NCI-H187 (cell line): ENCODE measurements around the gene OLA1.

Experiments used
- DNase-seq, 2 experiments: peaks; one replicate each; lab custom pipeline; 2025; lab: John Stamatoyannopoulos, UW

Gene OLA1

DNA sequence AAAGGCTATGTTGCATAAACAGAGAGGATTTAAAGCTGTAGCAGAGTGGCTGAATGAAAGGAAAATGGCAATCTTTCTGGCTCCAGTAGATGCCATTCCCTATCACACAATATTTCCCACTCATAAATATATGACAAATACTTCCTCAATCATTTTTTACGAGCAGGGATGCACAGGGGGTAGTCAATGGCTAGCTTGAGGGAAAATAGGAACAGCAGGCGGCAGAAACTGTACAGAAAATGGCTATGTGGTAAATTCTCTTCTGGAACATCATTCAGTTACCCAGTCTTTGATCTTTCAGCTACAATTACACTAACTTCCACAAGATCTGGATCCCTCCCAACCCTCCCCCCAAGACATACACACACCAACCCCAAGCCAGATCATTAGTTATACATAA is 127.2 kb downstream of the OLA1 start:
- no peak for DNase-seq

- DNase-seq: no peak
Observed at GRCh38 chr2:174120346-174120745, 128.0 kb downstream of the OLA1 start.

- DNase-seq: no peak
Observed at GRCh38 chr2:174117951-174118930, 130.1 kb downstream of the OLA1 start.

- DNase-seq: no peak
Observed at GRCh38 chr2:174112073-174112472, 136.3 kb downstream of the OLA1 start.

GRCh38 chr2:174108579-174108978 is 139.8 kb downstream of the OLA1 start:
- no peak for DNase-seq

- DNase-seq: no peak
Observed at GRCh38 chr2:174106736-174107135, 141.6 kb downstream of the OLA1 start.

- DNase-seq: no peak
Observed at GRCh38 chr2:174094542-174094941, 153.8 kb downstream of the OLA1 start.

GRCh38 chr2:174090476-174090875 is 157.9 kb downstream of the OLA1 start:
- no peak for DNase-seq

DNA sequence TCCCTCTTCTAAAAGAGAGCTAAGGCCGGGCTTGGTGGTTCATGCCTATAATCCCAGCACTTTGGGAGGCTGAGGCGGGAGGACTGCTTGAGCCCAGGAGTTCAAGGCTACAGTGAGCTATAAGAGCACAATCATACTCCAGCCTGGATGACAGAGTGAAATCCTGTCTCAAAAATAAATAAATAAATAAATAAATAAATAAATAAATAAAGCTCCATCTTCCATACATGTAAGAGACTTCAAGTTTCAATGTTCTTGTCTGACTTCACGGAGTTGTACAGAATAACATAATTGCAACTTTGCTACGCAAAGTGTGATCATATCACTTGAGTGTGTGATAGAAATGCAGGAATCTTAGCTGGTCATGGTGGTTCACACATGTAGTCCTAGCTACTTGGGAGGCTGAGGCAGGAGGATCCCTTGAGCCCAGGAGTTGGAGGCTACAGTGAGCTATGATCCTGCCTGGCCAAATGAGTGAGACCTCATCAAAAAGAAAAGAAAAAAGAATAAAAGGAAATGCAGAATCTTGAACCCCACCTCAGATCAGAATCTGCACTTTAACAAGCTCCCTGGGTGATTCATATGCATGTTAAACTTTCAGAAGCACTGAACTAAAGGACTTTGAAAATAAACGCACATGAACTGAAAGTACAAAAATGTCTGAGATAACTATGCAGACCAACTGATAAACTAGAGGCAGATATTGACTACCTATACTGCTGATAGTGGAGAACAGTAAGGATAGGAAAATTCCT is 159.4 kb downstream of the OLA1 start:
- no peak for DNase-seq

GRCh38 chr2:174086708-174087107 is 161.6 kb downstream of the OLA1 start:
- DNase-seq: no peak

DNA sequence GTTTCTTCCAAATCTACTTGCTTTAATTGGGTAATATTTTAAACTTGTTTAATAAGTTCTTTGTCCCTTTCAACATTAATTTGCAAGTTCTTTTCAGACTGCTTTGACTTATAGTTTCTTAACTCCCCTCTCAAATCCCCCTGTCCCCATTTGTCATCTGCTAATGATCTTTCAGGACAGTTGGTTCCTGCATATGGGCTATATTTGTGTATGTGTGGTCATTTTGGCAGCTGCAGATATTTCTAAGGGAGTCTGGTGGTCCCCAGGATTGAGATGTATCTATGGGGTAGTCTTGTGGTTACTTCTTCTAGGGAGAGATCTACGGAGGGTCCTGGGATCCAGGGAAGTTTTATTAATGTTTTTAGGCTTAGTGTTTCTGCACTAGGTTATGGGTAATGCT is 162.6 kb downstream of the OLA1 start:
- DNase-seq: no peak

DNA sequence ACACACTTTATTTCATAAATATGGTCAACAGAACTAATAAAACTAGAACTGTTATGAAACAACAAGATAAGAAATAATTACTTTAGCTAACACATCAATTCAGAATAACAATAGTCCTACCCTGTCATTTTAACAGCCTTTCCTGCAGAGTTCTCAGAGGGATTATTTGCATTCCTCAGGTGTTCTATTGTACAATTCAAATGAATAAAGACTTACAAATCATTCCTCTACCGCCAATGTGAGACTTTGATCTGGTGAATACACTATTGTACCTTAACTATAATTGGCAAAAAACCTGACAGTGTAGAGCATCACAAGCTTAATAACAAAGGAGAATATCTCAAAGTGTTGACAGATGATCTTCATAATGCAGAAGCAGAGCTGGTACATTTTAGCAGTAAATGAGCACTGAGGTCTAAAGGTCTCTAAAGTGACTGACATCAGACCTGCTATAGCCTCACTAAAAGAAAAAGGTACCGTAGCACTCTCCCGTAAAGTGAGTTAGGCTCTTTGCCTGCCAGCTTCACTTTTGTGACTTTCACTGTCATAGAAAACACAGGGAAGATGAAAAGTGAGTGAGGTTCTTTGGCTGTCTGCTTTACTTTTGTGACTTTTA is 164.4 kb downstream of the OLA1 start:
- DNase-seq: no peak

DNA sequence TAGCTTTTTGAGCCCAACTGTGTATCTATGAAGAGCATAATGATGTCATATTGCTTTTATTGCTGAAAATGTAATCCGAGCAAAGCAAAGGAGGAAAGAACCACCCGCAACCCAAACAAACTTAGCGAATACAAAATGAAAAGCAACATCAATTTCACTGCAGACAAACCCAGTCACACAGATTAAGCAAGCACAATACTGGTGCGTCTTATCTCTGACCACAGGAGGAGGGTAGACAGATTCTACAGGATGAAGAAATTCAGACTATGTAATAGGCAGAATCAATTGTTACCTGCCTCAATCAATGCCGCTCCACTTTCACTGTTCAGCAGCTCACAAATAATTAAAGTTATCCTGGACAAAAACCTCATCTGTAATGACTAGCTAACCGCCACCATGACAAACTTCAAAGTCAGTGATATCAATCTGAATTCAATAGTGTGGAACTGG is 167.6 kb downstream of the OLA1 start:
- no peak for DNase-seq

- DNase-seq: no peak
Observed at GRCh38 chr2:174078275-174078674, 170.1 kb downstream of the OLA1 start.

- DNase-seq: no peak
Observed at GRCh38 chr2:174076975-174077374, 171.4 kb downstream of the OLA1 start.

DNA sequence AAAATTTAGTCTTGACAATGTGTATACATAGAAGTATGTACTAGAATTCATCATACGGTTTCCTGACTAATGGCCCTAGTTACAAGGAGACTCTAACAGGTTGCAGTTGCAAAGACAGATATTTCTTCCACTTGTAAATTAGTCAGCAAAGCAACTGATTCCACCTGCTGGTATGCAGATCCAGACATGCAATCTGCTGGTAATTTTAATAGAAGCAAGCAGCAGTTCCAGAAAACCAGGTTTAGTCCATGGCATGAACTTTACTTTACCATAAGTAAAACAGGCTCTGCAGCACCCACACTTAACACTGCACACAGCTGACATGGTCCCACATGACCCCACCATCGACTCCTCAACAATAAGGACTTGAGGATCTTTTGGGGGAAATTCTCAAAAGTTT is 172.3 kb downstream of the OLA1 start:
- no peak for DNase-seq

- no peak for DNase-seq
Observed at GRCh38 chr2:174074831-174075230, 173.5 kb downstream of the OLA1 start.

GRCh38 chr2:174072857-174073256 is 175.5 kb downstream of the OLA1 start:
- no peak for DNase-seq

- no peak for DNase-seq
Observed at GRCh38 chr2:174072069-174072468, 176.3 kb downstream of the OLA1 start.

GRCh38 chr2:174071321-174071720 is 177.0 kb downstream of the OLA1 start:
- no peak for DNase-seq

- DNase-seq: no peak
Observed at GRCh38 chr2:174070281-174070680, 178.1 kb downstream of the OLA1 start.

DNA sequence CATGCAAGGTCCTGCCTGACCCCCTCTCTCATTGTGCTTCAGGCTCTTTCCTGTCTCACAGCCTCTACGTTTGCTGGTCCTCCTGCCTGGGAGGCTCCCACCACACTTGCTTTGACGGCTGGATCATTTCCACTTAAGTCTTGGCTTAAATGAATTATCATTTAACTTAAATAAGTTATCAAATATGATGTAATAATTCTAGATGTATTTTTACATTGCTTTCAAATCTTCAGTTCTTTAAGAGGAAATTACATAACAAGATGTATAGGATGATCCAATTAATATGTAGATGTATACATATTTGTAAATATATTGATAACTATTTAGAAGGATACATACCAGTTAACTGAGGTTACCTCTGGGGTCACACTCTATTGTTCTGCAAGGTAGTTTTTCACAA is 180.5 kb downstream of the OLA1 start:
- DNase-seq: no peak

DNA sequence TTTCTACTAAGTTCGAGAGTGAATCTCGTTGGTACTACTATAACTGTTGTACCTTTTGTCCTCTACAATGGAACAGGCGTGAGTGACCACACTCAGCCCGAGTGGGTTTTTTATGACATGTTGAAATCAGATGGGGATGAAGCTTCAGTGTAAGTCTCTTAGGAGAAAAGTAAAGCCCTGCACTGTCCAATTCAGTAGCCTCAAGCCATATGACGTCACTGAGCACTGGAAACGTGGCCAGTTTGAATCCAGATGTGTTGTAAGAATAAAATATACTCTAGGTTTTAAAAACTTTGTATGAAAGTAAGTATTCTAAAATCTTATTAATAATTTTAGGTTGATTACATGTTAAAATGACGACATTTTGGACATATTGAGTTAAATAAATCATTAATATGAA is 181.5 kb downstream of the OLA1 start:
- DNase-seq: no peak
